HG03558 (cell line): Measurements from ENCODE around the gene WDPCP.
A peak's percentile ranks its signal among the peaks of the same experiment; 100 is the strongest.
"Not testable (repeated sequence)": the region's sequence is repeated elsewhere in the genome, so short reads cannot be mapped to it uniquely, and the experiment has no call there.

ENCODE experiments used
- ATAC-seq: cut with Tn5 transposase; IDR thresholded peaks from one replicate; pipeline ENCODE4 v1.9.1; 2021; ENCODE audit warnings: moderate number of reproducible peaks; ENCODE audit not compliant: unreplicated experiment; ENCODE audit errors: extremely low read depth

The WDPCP gene

GRCh38 chr2:63159262-63159661 lies 429.0 kb downstream of the WDPCP start:
- no peak for ATAC-seq

- ATAC-seq: not testable (repeated sequence)
Observed at GRCh38 chr2:63136683-63137082, 451.6 kb downstream of the WDPCP start.

- no peak for ATAC-seq
Observed at GRCh38 chr2:63132020-63132419, 456.3 kb downstream of the WDPCP start.

- no peak for ATAC-seq
Observed at GRCh38 chr2:63131196-63131595, 457.1 kb downstream of the WDPCP start.

GRCh38 chr2:63127594-63127993 lies 460.7 kb downstream of the WDPCP start:
- ATAC-seq: no peak

- peak; percentile 55 for ATAC-seq
Observed at GRCh38 chr2:63124850-63125249, 463.4 kb downstream of the WDPCP start.

- ATAC-seq: peak; percentile 44
Observed at GRCh38 chr2:63124218-63124617, 464.1 kb downstream of the WDPCP start.

GRCh38 chr2:63122921-63123320 lies 465.4 kb downstream of the WDPCP start:
- ATAC-seq: no peak

GRCh38 chr2:63121055-63121834 lies 467.0 kb downstream of the WDPCP start:
- no peak for ATAC-seq

GRCh38 chr2:63118821-63119220 lies 469.5 kb downstream of the WDPCP start:
- ATAC-seq: no peak

GRCh38 chr2:63104482-63104881 lies 483.8 kb downstream of the WDPCP start:
- ATAC-seq: no peak

- ATAC-seq: no peak
Observed at GRCh38 chr2:63101954-63102353, 486.3 kb downstream of the WDPCP start.

GRCh38 chr2:63099032-63099431 lies 489.2 kb downstream of the WDPCP start:
- ATAC-seq: no peak

GRCh38 chr2:63096491-63096890 lies 491.8 kb downstream of the WDPCP start:
- no peak for ATAC-seq

GRCh38 chr2:63093502-63093901 lies 494.8 kb downstream of the WDPCP start:
- no peak for ATAC-seq

GRCh38 chr2:63092857-63093256 lies 495.4 kb downstream of the WDPCP start:
- ATAC-seq: no peak

- ATAC-seq: no peak
Observed at GRCh38 chr2:63092401-63092800, 495.9 kb downstream of the WDPCP start.

- no peak for ATAC-seq
Observed at GRCh38 chr2:63086687-63087086, 501.6 kb downstream of the WDPCP start.

GRCh38 chr2:63081404-63081803 lies 506.9 kb downstream of the WDPCP start:
- no peak for ATAC-seq

GRCh38 chr2:63078852-63079606 lies 509.2 kb downstream of the WDPCP start:
- no peak for ATAC-seq

GRCh38 chr2:63074399-63074798 lies 513.9 kb downstream of the WDPCP start:
- ATAC-seq: not testable (repeated sequence)

- no peak for ATAC-seq
Observed at GRCh38 chr2:63073994-63074393, 514.3 kb downstream of the WDPCP start.
